SU-DHL-6 (cell line): ENCODE results near the gene UCHL3.

Source experiments
- H2AFZ ChIP-seq: fragments of 200-600 bp; sonication (generic); 2 replicates; pipeline ENCODE4 v1.6.1; 2014; ENCODE audit warnings: low read depth, mild to moderate bottlenecking, moderate library complexity, mixed read lengths, antibody characterized with exemption, low read length; ENCODE audit not compliant: severe bottlenecking
- H3F3A ChIP-seq: fragments of 200-600 bp; shearing (Covaris generic); 2 replicates; pipeline ENCODE4 v1.6.0; 2016; ENCODE audit warnings: antibody characterized with exemption, mild to moderate bottlenecking; ENCODE audit not compliant: insufficient read depth
- H3K27ac ChIP-seq: fragments of 200-600 bp; sonication (generic); 2 replicates; pipeline ENCODE4 v1.5.1; 2016; ENCODE audit warnings: low read depth, mild to moderate bottlenecking, low read length, moderate library complexity, mixed read lengths
- H3K27me3 ChIP-seq: fragments of 200-600 bp; sonication (generic), shearing (Covaris generic); 2 replicates; pipeline ENCODE4 v1.6.0; 2014; ENCODE audit warnings: mild to moderate bottlenecking, low read length
- H3K36me3 ChIP-seq: fragments of 200-600 bp; sonication (generic); 2 replicates; pipeline ENCODE4 v1.6.1; 2014; ENCODE audit warnings: mild to moderate bottlenecking, low read length, mixed read lengths
- H3K4me2 ChIP-seq: fragments of 300-600, 200-600 bp; shearing (Covaris generic), sonication (generic); 2 replicates; pipeline ENCODE4 v1.6.0; 2014; ENCODE audit warnings: low read length, low read depth, mild to moderate bottlenecking; ENCODE audit not compliant: poor library complexity, severe bottlenecking
- H3K4me3 ChIP-seq: fragments of 200-600 bp; sonication (generic); 2 replicates; pipeline ENCODE4 v1.5.1; 2014; ENCODE audit warnings: antibody characterized with exemption, low read length, mild to moderate bottlenecking, mixed read lengths; ENCODE audit not compliant: insufficient read depth, poor library complexity, severe bottlenecking
- H3K79me2 ChIP-seq: fragments of 200-600 bp; sonication (generic); 2 replicates; pipeline ENCODE4 v1.6.1; 2014; ENCODE audit warnings: mild to moderate bottlenecking, low read length, moderate library complexity; ENCODE audit not compliant: insufficient read depth
- H3K9ac ChIP-seq: fragments of 200-600 bp; sonication (generic); 2 replicates; pipeline ENCODE4 v1.7.0; 2014; ENCODE audit warnings: mild to moderate bottlenecking, low read length
- H3K9me2 ChIP-seq: fragments of 200-600 bp; sonication (generic); replicated peaks from 2 replicates; pipeline ENCODE4 v1.6.1; 2014; ENCODE audit warnings: low read length; ENCODE audit not compliant: insufficient read depth
- H3K9me3 ChIP-seq: fragments of 200-600 bp; sonication (generic); 2 replicates; pipeline ENCODE4 v1.6.1; 2014; ENCODE audit warnings: low read length, mixed read lengths; ENCODE audit not compliant: insufficient read depth
- H4K20me1 ChIP-seq: fragments of 200-600 bp; sonication (generic); 2 replicates; pipeline ENCODE4 v1.6.1; 2014; ENCODE audit warnings: low read depth, mild to moderate bottlenecking, antibody characterized with exemption, low read length, moderate library complexity, mixed read lengths
- EZH2phosphoT487 ChIP-seq: fragments of 200-600 bp; sonication (generic), shearing (Covaris generic); conservative IDR thresholded peaks from 2 replicates; pipeline ENCODE4 v1.6.1; 2018; ENCODE audit warnings: mild to moderate bottlenecking, antibody characterized with exemption, low read length, moderate library complexity, mixed read lengths
- TF ChIP-seq, protein P1 (sequence below): fragments of 200-600 bp; sonication (generic); IDR thresholded peaks from one replicate; pipeline ENCODE4 v1.5.1; 2017; ENCODE audit warnings: antibody characterized with exemption, mild to moderate bottlenecking, low read length, moderate library complexity; ENCODE audit not compliant: insufficient read depth, poor library complexity, severe bottlenecking

UCHL3 gene

DNA sequence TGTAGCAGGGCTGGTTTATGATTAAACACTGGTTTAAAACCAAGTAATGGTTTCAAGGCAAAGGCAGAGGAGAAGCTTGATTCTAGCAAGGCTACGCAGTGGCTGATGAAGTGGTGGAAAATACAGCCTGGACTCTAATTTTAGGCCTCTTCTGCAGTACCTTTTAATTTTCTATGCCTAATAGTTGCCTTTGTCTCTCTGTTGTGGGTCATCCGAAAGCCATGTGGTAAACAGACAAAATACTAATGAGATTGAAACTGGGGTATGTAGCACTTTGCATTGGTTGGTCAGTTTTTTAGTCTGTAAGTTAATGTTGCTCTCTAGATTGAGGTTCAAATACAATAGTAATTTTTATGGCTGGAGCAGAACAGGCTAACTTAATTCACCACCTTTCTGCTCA is 89.9 kb downstream of the UCHL3 start:
- Histone ChIP-seq H3K4me3 (no peak overlapping the region), H2AFZ (no peak overlapping the region), H4K20me1 (peaks cover 14% of the 10 kb centered on the region; the same call in 1 of the 2 replicates), H3K9ac (peak overlapping the region; percentile 24; the same call in 1 of the 2 replicates), H3K27me3 (no peaks in the 10 kb centered on the region), H3K9me2 (no peaks in the 10 kb centered on the region), H3K79me2 (peaks cover 79% of the 10 kb centered on the region), H3K4me2 (peak overlapping the region; percentile 80), H3K27ac (peak overlapping the region; percentile 16; the same call in 1 of the 2 replicates), H3K9me3 (no peaks in the 10 kb centered on the region), H3F3A (peaks cover 8% of the 10 kb centered on the region; the same call in 1 of the 2 replicates), H3K36me3 (peaks cover 18% of the 10 kb centered on the region)
- no peak for TF ChIP-seq EZH2phosphoT487
- TF ChIP-seq, protein P1, sequence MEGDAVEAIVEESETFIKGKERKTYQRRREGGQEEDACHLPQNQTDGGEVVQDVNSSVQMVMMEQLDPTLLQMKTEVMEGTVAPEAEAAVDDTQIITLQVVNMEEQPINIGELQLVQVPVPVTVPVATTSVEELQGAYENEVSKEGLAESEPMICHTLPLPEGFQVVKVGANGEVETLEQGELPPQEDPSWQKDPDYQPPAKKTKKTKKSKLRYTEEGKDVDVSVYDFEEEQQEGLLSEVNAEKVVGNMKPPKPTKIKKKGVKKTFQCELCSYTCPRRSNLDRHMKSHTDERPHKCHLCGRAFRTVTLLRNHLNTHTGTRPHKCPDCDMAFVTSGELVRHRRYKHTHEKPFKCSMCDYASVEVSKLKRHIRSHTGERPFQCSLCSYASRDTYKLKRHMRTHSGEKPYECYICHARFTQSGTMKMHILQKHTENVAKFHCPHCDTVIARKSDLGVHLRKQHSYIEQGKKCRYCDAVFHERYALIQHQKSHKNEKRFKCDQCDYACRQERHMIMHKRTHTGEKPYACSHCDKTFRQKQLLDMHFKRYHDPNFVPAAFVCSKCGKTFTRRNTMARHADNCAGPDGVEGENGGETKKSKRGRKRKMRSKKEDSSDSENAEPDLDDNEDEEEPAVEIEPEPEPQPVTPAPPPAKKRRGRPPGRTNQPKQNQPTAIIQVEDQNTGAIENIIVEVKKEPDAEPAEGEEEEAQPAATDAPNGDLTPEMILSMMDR: no peak

DNA sequence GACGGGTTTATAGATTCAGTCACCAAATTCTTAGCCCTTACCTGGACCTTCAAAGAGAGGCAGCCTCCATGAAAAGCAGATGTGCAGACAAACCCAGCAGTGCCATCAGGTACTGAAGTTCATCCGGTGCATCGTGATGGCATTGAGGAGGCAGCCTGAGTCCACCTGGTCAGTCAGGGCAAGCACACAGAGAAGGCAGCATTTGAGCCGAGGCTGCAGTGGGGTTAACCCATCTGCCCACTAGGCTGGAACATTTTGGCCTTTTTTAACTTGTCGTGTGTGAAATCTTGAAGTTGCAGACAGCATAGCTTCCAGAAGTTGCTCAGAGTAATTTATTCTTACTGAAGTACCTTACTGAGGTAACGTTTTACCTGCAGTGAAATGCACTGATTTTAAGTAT is 91.4 kb downstream of the UCHL3 start:
- Histone ChIP-seq H3K36me3 (peaks cover 23% of the 10 kb centered on the region), H3K79me2 (peaks cover 95% of the 10 kb centered on the region), H2AFZ (no peak overlapping the region), H3K9me2 (no peaks in the 10 kb centered on the region), H3K27me3 (no peaks in the 10 kb centered on the region), H3F3A (peaks cover 13% of the 10 kb centered on the region), H3K9ac (no peak overlapping the region), H4K20me1 (peaks cover 14% of the 10 kb centered on the region; the same call in 1 of the 2 replicates), H3K27ac (peak overlapping the region; percentile 21), H3K4me2 (peak overlapping the region; percentile 80), H3K9me3 (no peaks in the 10 kb centered on the region), H3K4me3 (no peak overlapping the region)
- TF ChIP-seq, protein P1: no peak
- no peak for TF ChIP-seq EZH2phosphoT487

DNA sequence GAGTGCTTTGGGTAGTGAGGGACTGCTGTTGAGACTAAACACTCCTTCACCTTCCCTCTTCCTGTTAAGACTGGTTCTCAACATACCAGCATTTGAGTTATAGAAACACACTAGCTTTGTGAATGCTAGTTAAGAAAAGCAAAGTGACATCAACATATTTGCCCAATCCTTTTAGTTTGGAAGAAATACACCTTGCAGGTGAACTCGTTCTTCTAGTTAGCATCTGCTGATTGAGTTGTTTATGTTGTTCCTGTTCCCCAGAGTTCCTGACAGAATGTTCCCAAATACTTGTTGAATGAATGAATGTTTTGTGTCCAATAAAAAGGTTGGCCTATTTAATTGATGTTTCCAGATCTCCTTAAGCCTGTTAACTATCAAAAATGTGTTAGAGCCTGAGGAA is 93.6 kb downstream of the UCHL3 start:
- H3K36me3 ChIP-seq: peaks cover 27% of the 10 kb centered on the region
- no peak overlapping the region for H3K4me2 ChIP-seq
- H3K27ac ChIP-seq: peak overlapping the region; percentile 37; the same call in 1 of the 2 replicates

More for the DNA sequence above, 93.6 kb downstream of the UCHL3 start:
- H3K79me2 ChIP-seq: peaks cover 98% of the 10 kb centered on the region
- TF ChIP-seq, protein P1: no peak
- no peak for TF ChIP-seq EZH2phosphoT487
- H3K9me2 ChIP-seq: no peaks in the 10 kb centered on the region
- H3F3A ChIP-seq: peaks cover 32% of the 10 kb centered on the region
- H3K9me3 ChIP-seq: no peaks in the 10 kb centered on the region
- H3K27me3 ChIP-seq: no peaks in the 10 kb centered on the region
- H2AFZ ChIP-seq: no peak overlapping the region
- no peak overlapping the region for H3K9ac ChIP-seq
- H3K4me3 ChIP-seq: no peak overlapping the region
- H4K20me1 ChIP-seq: peaks cover 14% of the 10 kb centered on the region; the same call in 1 of the 2 replicates
